T-helper 2 cell treated with Interferon-gamma antibody and Interleukin-4, amounts not matched to agents 100 ng/mL and 5 ng/mL, for 36 hours (primary cell): ENCODE measurements around the gene IL4I1. TPM values are rescaled to one million over a fixed set of nuclear protein-coding genes. Genes with fewer than 3 reads are reported as not detected.

Experiments used
- intact Hi-C: fragments of 100-400 bp; cut with micrococcal nuclease; formaldehyde crosslinking; loops from one replicate; pipeline ENCODE4 v1.15.1; 2023
- total RNA-seq: library from RNA; stranded (reverse); gene quantifications from 2 replicates; pipeline ENCODE4 v1.2.3, GENCODE V29; 2022

Gene IL4I1
- total RNA-seq, 1 donor from 2014 or later, result 1.9 TPM

- intact Hi-C loops, result no loop called here
Observed at GRCh38 chr19:49895566-49896297, 955 bp downstream of the IL4I1 start.

DNA sequence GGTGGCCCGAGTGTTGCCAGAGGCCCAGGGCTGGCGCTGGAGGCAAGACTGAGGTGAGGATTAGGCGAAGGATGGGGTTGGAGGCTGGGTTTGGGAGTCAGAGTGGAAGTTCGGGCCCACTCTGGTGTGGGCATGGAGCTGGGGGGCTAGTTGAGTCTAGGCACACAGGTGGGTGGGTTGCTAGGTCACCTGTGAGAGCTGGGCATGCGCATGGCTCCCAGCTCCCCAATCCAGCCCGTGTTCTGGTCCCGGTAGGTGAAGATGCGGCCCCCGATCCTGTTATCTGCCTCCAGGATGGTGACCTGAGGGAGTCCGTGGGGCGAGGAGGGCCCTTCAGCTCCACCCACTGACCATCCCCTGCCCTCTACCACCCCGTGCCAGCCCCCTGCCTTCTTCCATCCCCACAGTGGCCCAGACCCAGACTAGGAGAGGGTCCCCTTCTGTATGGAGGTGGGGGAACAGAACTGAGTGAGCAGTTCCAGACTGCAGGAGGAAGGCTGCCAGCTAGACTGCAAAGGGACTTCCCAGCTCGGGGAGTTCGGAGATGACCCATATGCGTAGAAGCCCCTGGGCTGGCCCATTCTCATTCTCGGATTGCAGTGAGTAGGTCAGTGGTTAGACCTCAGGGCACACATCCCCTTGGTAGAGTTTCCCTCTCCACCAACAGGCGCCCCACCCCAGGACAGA is 1.7 kb downstream of the IL4I1 start:
- intact Hi-C loops, result no loop called here

- intact Hi-C loops, result no loop called here
Observed at GRCh38 chr19:49894011-49894664, 2.5 kb downstream of the IL4I1 start.

DNA sequence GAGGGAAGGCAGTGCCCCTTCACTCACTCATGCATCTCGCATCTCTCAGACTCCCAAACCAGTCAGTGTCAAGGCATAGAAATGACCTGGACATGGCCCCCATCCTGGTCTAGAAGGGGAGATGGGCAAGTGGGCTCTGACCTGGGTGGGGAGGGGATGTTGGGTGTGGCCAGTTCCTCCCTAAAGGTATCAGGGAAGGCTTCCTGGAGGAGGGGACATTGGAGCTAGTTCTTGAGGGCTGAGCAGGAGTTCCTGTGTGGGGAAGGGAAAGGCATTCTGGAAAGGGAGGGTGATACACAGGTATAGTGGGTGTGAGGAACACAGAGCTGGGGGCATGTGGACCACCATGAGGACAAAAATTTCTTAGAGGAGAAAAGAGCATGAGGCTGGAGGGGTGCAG is 4.0 kb downstream of the IL4I1 start:
- intact Hi-C loops, result no loop called here

DNA sequence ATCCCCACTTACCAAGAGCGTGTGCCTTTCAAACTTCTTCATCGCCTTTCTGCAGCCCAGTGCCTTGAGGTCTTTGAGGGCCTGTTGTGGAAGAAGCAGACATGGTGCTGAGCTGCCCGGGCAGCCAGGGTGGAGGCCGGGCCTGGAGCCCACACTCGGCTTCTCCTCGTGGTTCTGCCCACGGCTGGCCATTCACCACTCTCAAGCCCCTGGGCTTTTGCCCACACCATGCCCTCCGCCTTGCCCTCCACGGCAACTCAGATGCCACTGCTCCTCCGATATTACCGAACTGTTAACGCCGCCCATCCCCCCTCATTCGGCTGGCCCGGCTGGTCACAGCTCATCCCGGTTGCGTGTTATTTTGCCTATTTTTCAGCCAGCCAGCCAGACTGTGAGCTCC is 5.3 kb downstream of the IL4I1 start:
- intact Hi-C loops, result no loop called here

DNA sequence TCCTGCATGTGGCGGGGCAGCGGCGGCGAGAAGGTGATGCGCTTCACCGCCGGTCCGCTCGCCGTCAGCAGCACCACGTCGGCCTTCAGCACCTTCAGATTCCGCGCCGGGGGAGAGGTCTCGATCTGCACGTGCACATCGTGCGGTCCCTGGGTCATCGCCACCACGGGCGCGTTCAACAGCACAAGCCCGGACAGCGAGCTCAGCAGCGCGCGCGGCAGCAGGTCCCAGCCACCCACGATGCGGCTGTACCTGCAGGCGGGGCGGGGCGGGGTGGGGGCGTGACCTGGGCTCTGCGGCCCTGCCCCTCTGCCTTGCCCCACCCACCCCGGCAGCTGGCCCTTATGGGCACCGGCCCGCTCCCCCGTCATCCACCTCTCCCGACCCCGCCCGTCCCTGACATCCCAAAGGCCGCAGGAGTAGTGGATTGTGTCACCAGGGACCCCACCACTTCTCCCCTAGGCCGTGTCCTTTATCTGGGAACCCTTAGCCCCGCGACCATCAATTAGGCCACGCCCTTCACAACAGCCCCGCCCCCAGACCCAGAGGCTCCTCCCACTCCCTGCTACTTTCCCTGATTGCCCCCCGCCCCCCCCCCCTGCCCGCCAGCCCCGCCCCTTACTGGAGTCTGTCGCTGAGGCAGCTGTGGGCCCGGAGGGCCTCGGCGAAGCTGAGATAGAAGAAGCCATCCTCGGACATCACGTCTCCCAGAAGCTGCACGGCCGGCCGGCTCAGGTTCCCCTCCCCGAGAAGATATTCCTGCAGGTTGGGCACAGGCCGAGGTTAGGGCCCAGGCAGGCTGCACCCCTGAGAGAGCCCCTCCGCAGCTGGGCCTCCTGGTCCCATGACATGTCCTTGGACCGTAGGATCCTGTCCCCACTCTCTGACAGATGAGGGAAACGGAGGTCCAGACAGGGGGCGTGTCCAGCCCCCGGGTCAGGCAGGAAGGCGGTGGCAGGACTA is 6.1 kb downstream of the IL4I1 start:
- intact Hi-C loops, result loop anchor here (1.0 kb wide), 1 partner anchor 13 kb away; the partner anchor contains the start of genes AKT1S1 and TBC1D17

GRCh38 chr19:49889687-49890348 is 6.9 kb downstream of the IL4I1 start:
- intact Hi-C loops, result loop anchor here (1.0 kb wide), 1 partner anchor 13 kb away; the partner anchor contains the start of genes AKT1S1 and TBC1D17

DNA sequence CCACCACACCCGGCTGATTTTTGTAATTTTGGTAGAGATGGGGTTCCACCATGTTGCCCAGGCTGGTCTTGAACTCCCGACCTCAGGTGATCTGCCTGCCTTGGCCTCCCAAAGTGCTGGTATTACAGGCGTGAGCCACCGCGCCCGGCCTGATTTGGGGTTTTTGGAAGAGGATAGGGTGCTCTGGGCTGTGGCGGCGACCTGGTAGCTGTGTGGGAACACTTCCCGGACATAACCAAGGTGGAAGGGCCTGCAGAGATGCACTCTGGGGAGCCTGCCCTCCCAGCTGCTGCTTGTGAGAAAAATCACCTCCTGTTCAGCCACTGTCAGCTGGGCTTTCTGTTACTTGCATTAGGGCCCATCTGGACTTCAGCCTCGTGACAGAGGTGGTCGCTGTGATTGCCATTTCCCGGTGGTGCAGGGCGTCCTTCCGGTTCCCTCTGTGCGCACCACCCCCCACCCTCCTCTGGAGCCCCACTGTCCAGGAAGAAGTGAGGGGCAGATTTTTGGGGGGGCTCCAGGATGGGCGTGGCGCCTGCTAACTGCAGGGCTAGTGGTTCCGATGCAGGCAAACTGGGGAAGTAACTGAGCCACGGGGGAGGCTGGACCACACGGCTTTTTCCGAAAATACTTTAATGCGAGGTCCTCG is 7.5 kb downstream of the IL4I1 start:
- intact Hi-C loops, result no loop called here

DNA sequence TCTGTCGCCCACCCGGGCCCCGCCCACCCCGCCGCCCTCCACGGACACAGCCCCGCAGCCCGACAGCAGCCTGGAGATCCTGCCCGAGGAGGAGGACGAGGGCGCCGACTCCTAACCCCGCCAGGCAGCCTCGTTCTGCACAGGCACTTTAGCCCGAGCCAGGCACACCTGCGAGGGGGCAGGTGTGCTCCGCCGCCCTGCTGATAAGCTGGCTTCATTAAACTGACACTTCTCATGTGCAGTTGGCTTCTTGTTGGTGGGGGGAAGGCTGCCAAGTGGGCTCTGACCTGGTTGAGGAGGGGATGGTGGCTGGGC is 8.2 kb downstream of the IL4I1 start:
- intact Hi-C loops, result no loop called here

- intact Hi-C loops, result no loop called here
Observed at GRCh38 chr19:49887665-49888509, 8.8 kb downstream of the IL4I1 start.

GRCh38 chr19:49887037-49887664 is 9.5 kb downstream of the IL4I1 start:
- intact Hi-C loops, result no loop called here

GRCh38 chr19:49884760-49885159 is 11.9 kb downstream of the IL4I1 start:
- intact Hi-C loops, result no loop called here

- intact Hi-C loops, result no loop called here
Observed at GRCh38 chr19:49884109-49884508, 12.6 kb downstream of the IL4I1 start.

DNA sequence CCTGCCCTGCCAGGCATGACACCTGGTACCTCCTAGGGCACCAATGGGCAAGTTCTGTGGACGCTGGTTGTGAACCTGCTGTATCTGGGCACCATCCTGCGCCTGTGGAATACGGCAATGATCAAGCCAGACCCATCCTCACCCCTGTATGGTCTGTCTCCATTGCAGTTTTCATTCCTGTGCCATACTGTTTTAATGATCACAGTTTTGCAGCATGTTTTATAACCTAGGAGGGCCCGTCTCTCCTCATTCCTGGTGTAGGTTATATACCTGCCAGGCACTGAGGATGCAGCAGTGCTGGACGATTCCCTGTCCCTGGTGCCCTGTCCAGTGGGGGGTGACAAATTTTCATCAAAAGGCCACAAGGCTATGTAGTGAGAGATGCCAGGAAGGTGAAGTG is 13.6 kb downstream of the IL4I1 start:
- intact Hi-C loops, result no loop called here

DNA sequence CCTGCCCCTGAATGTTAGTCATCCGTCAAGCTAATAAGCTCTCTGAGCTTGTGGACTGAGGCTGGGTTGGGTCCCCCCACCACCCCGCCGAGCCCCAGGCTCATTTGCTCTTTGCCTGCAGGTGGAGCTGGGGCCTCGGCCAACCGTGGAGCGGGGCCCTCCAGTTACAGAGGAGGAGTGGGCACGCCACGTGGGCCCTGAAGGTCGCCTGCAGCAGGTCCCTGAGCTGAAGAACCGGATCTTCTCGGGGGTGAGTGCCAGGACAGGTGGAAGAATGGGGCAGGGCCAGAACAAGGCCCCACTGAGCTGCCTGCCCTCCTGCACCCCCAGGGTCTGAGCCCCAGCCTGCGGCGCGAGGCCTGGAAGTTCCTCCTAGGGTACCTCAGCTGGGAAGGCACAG is 14.0 kb downstream of the IL4I1 start:
- intact Hi-C loops, result no loop called here

DNA sequence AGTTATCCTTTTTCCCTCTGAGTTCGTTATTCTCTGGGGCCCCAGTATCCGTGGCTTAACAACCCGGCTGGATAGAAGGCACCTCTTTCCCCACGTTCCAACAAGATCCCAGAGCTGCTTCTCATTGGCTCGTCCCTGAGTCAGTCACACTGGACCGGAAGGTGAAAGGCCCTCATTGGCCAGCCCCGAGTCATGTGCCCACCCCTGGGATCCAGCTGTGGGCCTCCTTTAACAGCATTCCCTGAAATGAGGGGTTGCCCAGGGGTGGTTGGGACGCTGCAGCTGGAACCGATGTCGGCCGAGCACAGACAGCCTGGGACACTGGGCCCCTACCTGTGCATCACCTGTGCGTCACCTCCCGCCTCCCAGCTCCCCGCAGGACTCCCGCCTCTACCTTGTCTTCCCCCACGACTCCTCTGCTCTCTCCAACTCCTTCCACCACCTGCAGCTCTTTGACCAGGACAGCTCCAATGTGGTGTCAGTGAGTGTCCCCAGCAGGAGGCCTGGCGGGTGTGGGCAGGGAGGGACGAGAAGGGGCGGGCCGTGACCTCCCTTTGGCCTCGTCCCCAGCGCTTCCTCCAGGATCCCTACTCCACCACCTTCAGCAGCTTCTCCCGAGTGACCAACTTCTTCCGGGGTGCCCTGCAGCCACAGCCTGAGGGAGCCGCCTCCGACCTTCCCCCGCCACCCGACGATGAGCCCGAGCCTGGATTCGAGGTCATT is 14.9 kb downstream of the IL4I1 start:
- intact Hi-C loops, result no loop called here

DNA sequence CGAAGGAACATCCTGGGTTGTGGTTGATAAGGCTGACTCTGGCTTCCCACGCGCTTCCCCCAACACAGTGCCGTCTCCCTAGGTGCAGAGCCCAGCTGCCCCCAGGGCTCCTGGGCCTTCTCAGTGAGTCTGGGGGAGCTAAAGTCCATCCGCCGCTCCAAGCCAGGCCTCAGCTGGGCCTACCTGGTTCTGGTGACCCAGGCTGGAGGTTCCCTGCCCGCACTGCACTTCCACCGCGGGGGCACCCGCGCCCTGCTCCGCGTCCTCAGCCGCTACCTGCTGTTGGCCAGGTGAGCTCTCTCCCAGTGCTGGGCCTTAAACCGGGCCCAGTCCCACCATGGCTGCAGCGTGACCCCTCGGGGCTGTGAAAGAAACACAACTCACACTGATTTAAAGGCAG is 15.5 kb downstream of the IL4I1 start:
- intact Hi-C loops, result no loop called here

- intact Hi-C loops, result no loop called here
Observed at GRCh38 chr19:49880162-49880869, 16.4 kb downstream of the IL4I1 start.
